IMR-90 (cell line): ENCODE data around the gene EXOC3L4.

ENCODE experiments used
- BHLHE40 ChIP-seq: fragments of 150-350 bp; IDR thresholded peaks from 2 replicates; pipeline ENCODE4 v1.6.1; 2016; ENCODE audit warnings: mild to moderate bottlenecking, low read depth, low read length
- CEBPB ChIP-seq: IDR thresholded peaks from 2 replicates; pipeline ENCODE4 v1.6.1; 2012; ENCODE audit warnings: low read depth, low read length, improper control_type of control experiment
- CHD1 ChIP-seq: IDR thresholded peaks from 2 replicates; pipeline ENCODE4 v1.6.1; 2012; ENCODE audit warnings: low read depth, low read length, improper control_type of control experiment
- MAFK ChIP-seq: IDR thresholded peaks from 2 replicates; pipeline ENCODE4 v1.6.1; 2012; ENCODE audit warnings: low read depth, low read length, improper control_type of control experiment
- POLR2A ChIP-seq: IDR thresholded peaks from 2 replicates; pipeline ENCODE4 v1.6.1; 2012; ENCODE audit warnings: mild to moderate bottlenecking, low read depth, low read length
- RAD21 ChIP-seq: IDR thresholded peaks from 2 replicates; pipeline ENCODE4 v1.6.1; 2012; ENCODE audit warnings: low read length, improper control_type of control experiment
- RFX5 ChIP-seq: IDR thresholded peaks from 2 replicates; pipeline ENCODE4 v1.8.0; 2012; ENCODE audit warnings: low read depth, mild to moderate bottlenecking, low read length, moderate library complexity
- SMC3 ChIP-seq: fragments of 150-350 bp; IDR thresholded peaks from 2 replicates; pipeline ENCODE4 v1.6.1; 2016; ENCODE audit warnings: low read depth, mild to moderate bottlenecking, antibody characterized with exemption, low read length, moderate library complexity
- TF ChIP-seq, protein P1 (sequence below): conservative IDR thresholded peaks from 2 replicates; pipeline ENCODE4 v1.5.1; 2012; ENCODE audit warnings: mild to moderate bottlenecking, low read depth, low read length, improper control_type of control experiment
- TF ChIP-seq, protein P2 (sequence below): fragments of 150-350 bp; IDR thresholded peaks from 2 replicates; pipeline ENCODE4 v1.6.1; 2017; ENCODE audit warnings: mild to moderate bottlenecking, antibody characterized with exemption, low read length, low read depth

DNA sequence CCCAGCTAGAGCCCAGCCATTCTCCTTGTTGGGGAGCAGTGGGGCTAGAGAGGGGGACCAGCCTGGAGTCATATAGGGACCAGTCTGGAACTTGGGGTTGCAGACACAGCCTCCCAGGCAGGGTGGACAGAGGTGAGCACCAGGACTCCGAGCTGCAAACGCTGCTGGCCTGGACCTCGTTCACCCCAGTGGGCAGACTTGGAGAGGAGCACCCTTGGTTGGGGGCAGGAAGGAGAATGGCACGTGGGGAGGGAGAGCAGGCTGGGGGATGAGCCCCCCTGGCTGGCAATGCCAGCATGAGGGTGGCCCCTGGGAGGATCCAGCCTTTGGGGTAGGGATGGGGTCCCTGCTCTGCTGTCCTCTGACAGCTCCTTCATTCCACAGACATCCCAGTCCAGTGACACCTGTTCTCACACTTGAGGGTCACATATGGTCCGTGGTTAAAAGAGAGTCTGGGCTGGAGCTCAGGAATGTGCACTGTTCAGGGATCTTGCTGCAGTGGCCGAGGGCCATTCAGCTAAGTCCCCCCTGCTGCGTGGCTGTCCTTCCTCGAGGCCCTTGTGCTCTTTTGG, 7.7 kb upstream of the EXOC3L4 start:
- no peak for TF ChIP-seq CEBPB
- TF ChIP-seq, protein P1, sequence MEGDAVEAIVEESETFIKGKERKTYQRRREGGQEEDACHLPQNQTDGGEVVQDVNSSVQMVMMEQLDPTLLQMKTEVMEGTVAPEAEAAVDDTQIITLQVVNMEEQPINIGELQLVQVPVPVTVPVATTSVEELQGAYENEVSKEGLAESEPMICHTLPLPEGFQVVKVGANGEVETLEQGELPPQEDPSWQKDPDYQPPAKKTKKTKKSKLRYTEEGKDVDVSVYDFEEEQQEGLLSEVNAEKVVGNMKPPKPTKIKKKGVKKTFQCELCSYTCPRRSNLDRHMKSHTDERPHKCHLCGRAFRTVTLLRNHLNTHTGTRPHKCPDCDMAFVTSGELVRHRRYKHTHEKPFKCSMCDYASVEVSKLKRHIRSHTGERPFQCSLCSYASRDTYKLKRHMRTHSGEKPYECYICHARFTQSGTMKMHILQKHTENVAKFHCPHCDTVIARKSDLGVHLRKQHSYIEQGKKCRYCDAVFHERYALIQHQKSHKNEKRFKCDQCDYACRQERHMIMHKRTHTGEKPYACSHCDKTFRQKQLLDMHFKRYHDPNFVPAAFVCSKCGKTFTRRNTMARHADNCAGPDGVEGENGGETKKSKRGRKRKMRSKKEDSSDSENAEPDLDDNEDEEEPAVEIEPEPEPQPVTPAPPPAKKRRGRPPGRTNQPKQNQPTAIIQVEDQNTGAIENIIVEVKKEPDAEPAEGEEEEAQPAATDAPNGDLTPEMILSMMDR = no peak
- TF ChIP-seq MAFK = no peak
- TF ChIP-seq CHD1 = no peak
- no peak for TF ChIP-seq POLR2A
- no peak for TF ChIP-seq SMC3
- no peak for TF ChIP-seq RAD21
- TF ChIP-seq, protein P2, sequence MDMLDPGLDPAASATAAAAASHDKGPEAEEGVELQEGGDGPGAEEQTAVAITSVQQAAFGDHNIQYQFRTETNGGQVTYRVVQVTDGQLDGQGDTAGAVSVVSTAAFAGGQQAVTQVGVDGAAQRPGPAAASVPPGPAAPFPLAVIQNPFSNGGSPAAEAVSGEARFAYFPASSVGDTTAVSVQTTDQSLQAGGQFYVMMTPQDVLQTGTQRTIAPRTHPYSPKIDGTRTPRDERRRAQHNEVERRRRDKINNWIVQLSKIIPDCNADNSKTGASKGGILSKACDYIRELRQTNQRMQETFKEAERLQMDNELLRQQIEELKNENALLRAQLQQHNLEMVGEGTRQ = no peak
- TF ChIP-seq RFX5 = no peak
- TF ChIP-seq BHLHE40 = no peak
